Measurements from ENCODE around the gene ANO7.
"Not testable (repeated sequence)": the region's sequence is repeated elsewhere in the genome, so short reads cannot be mapped to it uniquely, and the experiment has no call there.

The ANO7 gene

GRCh38 chr2:241189093-241189855, 797 bp downstream of the ANO7 start:
- in situ Hi-C loops (cut with MboI; ENCODE audit: low sequenced_read_pairs), result no loop called here

- in situ Hi-C loops (cut with MboI; ENCODE audit: low sequenced_read_pairs), result no loop called here
Measured at GRCh38 chr2:241189856-241190201, 1.4 kb downstream of the ANO7 start.

- in situ Hi-C loops (cut with MboI; ENCODE audit: low sequenced_read_pairs), result no loop called here
Measured at GRCh38 chr2:241190291-241190981, 2.0 kb downstream of the ANO7 start.

GRCh38 chr2:241191081-241191480, 2.6 kb downstream of the ANO7 start:
- in situ Hi-C loops (cut with MboI; ENCODE audit: low sequenced_read_pairs), result no loop called here

GRCh38 chr2:241193271-241193670, 4.8 kb downstream of the ANO7 start:
- in situ Hi-C loops (cut with MboI; ENCODE audit: low sequenced_read_pairs), result no loop called here

GRCh38 chr2:241194811-241195210, 6.3 kb downstream of the ANO7 start:
- in situ Hi-C loops (cut with MboI; ENCODE audit: low sequenced_read_pairs), result no loop called here

- in situ Hi-C loops (cut with MboI; ENCODE audit: low sequenced_read_pairs), result no loop called here
Measured at GRCh38 chr2:241195506-241196130, 7.1 kb downstream of the ANO7 start.

GRCh38 chr2:241197246-241197645, 8.8 kb downstream of the ANO7 start:
- in situ Hi-C loops (cut with MboI; ENCODE audit: low sequenced_read_pairs), result not testable (repeated sequence)

- in situ Hi-C loops (cut with MboI; ENCODE audit: low sequenced_read_pairs), result no loop called here
Measured at GRCh38 chr2:241197947-241198346, 9.5 kb downstream of the ANO7 start.

GRCh38 chr2:241198381-241199279, 10.2 kb downstream of the ANO7 start:
- in situ Hi-C loops (cut with MboI; ENCODE audit: low sequenced_read_pairs), result no loop called here

GRCh38 chr2:241199286-241199685, 10.8 kb downstream of the ANO7 start:
- in situ Hi-C loops (cut with MboI; ENCODE audit: low sequenced_read_pairs), result no loop called here

- in situ Hi-C loops (cut with MboI; ENCODE audit: low sequenced_read_pairs), result no loop called here
Measured at GRCh38 chr2:241199897-241200821, 11.7 kb downstream of the ANO7 start.

GRCh38 chr2:241200822-241201395, 12.4 kb downstream of the ANO7 start:
- in situ Hi-C loops (cut with MboI; ENCODE audit: low sequenced_read_pairs), result no loop called here

GRCh38 chr2:241201445-241202267, 13.2 kb downstream of the ANO7 start:
- in situ Hi-C loops (cut with MboI; ENCODE audit: low sequenced_read_pairs), result no loop called here

GRCh38 chr2:241202268-241202585, 13.8 kb downstream of the ANO7 start:
- in situ Hi-C loops (cut with MboI; ENCODE audit: low sequenced_read_pairs), result no loop called here

- in situ Hi-C loops (cut with MboI; ENCODE audit: low sequenced_read_pairs), result no loop called here
Measured at GRCh38 chr2:241202681-241203080, 14.2 kb downstream of the ANO7 start.

- in situ Hi-C loops (cut with MboI; ENCODE audit: low sequenced_read_pairs), result no loop called here
Measured at GRCh38 chr2:241203218-241204009, 14.9 kb downstream of the ANO7 start.

GRCh38 chr2:241204010-241204384, 15.5 kb downstream of the ANO7 start:
- in situ Hi-C loops (cut with MboI; ENCODE audit: low sequenced_read_pairs), result no loop called here
